ENCODE measurements around the gene RAB7B. TPM values are rescaled to one million over a fixed set of nuclear protein-coding genes. Genes with fewer than 3 reads are reported as not detected.
A peak's percentile ranks its signal among the peaks of the same experiment; 100 is the strongest.

Gene RAB7B
- total and polyA plus RNA-seq, 2 of the 13 experiments (the other 11 are each of a cell fraction or from before 2014, with no cell fraction given): 0.05 to 0.46 TPM

DNA sequence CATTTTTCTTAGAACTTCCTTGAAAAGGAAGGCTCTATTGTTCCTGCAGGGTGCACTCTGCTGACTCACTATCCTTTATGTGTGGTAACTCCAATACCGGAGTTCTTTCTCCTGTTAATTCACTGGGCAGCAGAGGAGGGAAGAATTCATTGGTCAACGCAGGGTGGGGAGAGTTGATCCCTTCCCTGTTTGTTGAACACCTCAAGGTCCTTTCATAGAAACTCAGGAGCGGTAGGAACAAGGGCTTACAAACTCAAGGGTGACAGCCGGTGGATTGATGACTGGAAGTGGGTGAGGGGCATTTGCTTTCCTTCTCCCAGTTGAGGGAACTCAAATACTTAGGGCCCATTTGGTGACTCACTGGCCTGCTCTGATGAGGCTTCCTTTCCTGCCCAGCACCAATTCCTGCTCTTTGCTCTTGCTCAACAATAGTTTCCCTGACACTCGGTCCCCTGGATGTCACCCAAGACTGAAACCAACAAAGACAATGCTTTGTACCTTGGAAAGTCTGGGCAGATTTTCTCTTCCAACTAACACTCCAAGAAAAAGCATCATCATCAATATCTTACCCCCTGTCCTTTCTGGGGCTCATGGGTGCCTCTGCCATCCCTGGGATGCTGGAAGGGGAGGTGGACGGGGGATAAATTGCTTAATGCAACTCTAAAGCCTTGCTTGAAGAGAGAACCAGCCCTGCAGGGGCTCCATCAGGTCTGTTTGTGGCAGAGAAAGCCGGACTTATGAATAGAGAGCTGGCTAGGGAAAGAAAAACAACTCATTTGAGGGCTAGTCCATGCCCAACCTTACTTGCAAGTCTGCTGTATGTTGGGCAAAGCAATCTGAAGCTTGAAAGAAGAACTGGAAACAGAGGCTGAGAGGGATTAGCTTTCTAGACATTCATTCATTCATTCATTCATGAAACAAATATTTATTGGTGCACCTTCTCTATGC lies 69.2 kb downstream of the RAB7B start (continued):
- TF ChIP-seq BCL6 (CRISPR knock-in tag; IDR thresholded peaks at IDR 0.05) (0 out of 2 replicates have a peak, but pooled peaks have one; percentile 11), YEATS2 (CRISPR knock-in tag; IDR thresholded peaks at IDR 0.05; ENCODE audit: borderline replicate concordance) (peak; percentile 52; the same call in 1 of the 2 replicates), SCMH1 (CRISPR knock-in tag; IDR thresholded peaks at IDR 0.05; ENCODE audit: borderline replicate concordance) (no peak), HMG20B (CRISPR knock-in tag; conservative IDR thresholded peaks at IDR 0.05) (0 out of 2 replicates have a peak, but pooled peaks have one; percentile 30)

DNA sequence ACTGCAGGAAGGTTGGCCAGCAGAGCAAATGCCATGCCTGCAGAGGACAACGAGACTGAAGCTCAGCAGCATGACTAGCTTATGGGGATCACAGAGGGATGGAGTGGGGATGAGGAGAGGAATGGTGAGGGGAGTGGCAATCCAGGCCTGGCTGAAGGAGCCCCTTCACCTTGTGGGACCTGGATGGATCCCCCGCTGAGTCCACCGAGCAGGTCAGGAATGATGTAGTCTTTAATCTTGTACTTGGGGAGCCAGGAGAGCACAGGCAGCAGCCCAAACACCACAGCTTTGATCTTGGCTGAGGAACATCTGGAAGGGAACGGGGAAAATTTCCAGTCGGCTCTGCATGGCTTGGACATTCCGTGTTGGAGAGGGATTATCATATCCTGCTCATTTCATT lies 70.4 kb downstream of the RAB7B start:
- Histone ChIP-seq H3K9me3 (ENCODE audit: low read length) (no peaks in the 10 kb centered on the region), H3K27ac (ENCODE audit: extremely low read length, insufficient read depth, low read length) (no peak overlapping the region), H4K20me1 (ENCODE audit: insufficient read depth, low read length) (no peaks in the 10 kb centered on the region), H3K79me2 (ENCODE audit: insufficient read depth, low read length) (no peaks in the 10 kb centered on the region), H2AFZ (ENCODE audit: low read length) (no peak overlapping the region), H3K4me2 (ENCODE audit: low read depth, low read length) (no peak overlapping the region), H3K4me3 (replicated peaks in 1 of 3; ENCODE audit: insufficient read depth in 1 of 3, low read depth in 2 of 3, low read length in 3 of 3) (no peak overlapping the region), H3K27me3 (ENCODE audit: control insufficient read depth in 1 of 2, insufficient read depth in 2 of 2, low read length in 2 of 2) (peaks cover 2 to 31% of the 10 kb centered on the region in 2 experiments; a peak in 4 of 5 replicates), H3K4me1 (ENCODE audit: insufficient read depth, low read length) (peaks cover 33% of the 10 kb centered on the region), H3K36me3 (replicated peaks in 1 of 2; ENCODE audit: control insufficient read depth in 1 of 2, insufficient read depth in 2 of 2, low read length in 2 of 2) (no peaks in the 10 kb centered on the region), H3K9ac (ENCODE audit: insufficient read depth, low read depth, low read length) (no peak overlapping the region)
- WGBS (ENCODE audit: low lambda C conversion rate): 34% methylated on average over 6 of the region's 6 CpGs
- POLR2A ChIA-PET: no interaction called here
- ATAC-seq (no peak), DNase-seq (ENCODE audit: low spot score) (no peak), FAIRE-seq (no peak)
- CTCF ChIA-PET (ENCODE audit: low intra/inter-chr PET ratio, low total read pairs): no interaction called here
- in situ Hi-C loops (cut with HindIII; ENCODE audit: extremely low pct_ligation_motif_present, low pct_unique_long_range_greater_than_20kb) (no loop called here), intact Hi-C loops (cut with micrococcal nuclease; ENCODE audit: unreplicated experiment) (loop anchor here (2.0 kb wide), 1 partner anchor 22 kb away; no protein-coding TSS in a partner anchor)
- BruUV-seq (replicated peaks): no TSS peak
- TF ChIP-seq ZNF704 (CRISPR knock-in tag; IDR thresholded peaks at IDR 0.05; ENCODE audit: borderline replicate concordance): no peak
- TF ChIP-seq KDM1A (CRISPR knock-in tag; IDR thresholded peaks at IDR 0.05): no peak
- TF ChIP-seq NRL (CRISPR knock-in tag; IDR thresholded peaks at IDR 0.05; ENCODE audit: borderline replicate concordance): no peak
- no peak for TF ChIP-seq SAFB2 (CRISPR knock-in tag; IDR thresholded peaks at IDR 0.05; ENCODE audit: borderline replicate concordance, low read depth)
- TF ChIP-seq ZNF773 (CRISPR knock-in tag; IDR thresholded peaks at IDR 0.05; ENCODE audit: borderline replicate concordance): no peak
- TF ChIP-seq CSRNP1 (CRISPR knock-in tag; IDR thresholded peaks at IDR 0.05): no peak
- TF ChIP-seq CC2D1A (CRISPR knock-in tag; IDR thresholded peaks at IDR 0.05): no peak
- TF ChIP-seq ERF (CRISPR knock-in tag; IDR thresholded peaks at IDR 0.05): no peak
- no peak for TF ChIP-seq ARHGAP35 (CRISPR knock-in tag; IDR thresholded peaks at IDR 0.05; ENCODE audit: borderline replicate concordance)
- TF ChIP-seq ZNF775 (CRISPR knock-in tag; IDR thresholded peaks at IDR 0.05; ENCODE audit: borderline replicate concordance): no peak
- TF ChIP-seq, protein P1, sequence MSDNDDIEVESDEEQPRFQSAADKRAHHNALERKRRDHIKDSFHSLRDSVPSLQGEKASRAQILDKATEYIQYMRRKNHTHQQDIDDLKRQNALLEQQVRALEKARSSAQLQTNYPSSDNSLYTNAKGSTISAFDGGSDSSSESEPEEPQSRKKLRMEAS (IDR thresholded peaks at IDR 0.05): no peak
- TF ChIP-seq TAF1 (CRISPR knock-in tag; IDR thresholded peaks at IDR 0.05): no peak
- TF ChIP-seq MIXL1 (CRISPR knock-in tag; IDR thresholded peaks at IDR 0.05): no peak
- no peak for TF ChIP-seq HDAC1 (CRISPR knock-in tag; IDR thresholded peaks at IDR 0.05)
- TF ChIP-seq SRF (IDR thresholded peaks at IDR 0.05; ENCODE audit: low read depth, low read length): no peak
